ENCODE measurements around the gene KIZ.

The KIZ gene

GRCh38 chr20:21129861-21130260 is 4.0 kb downstream of the KIZ start:
- H3K27ac ChIP-seq = no peak overlapping the region
- TF ChIP-seq CTCF (conservative IDR thresholded peaks at IDR 0.05) = no peak; the same call in 1 of the 2 replicates

GRCh38 chr20:21133404-21133803 is 7.5 kb downstream of the KIZ start:
- no peak overlapping the region for H3K27ac ChIP-seq
- TF ChIP-seq CTCF (conservative IDR thresholded peaks at IDR 0.05) = no peak

GRCh38 chr20:21133917-21134622 is 8.2 kb downstream of the KIZ start:
- H3K27ac ChIP-seq = no peak overlapping the region
- TF ChIP-seq CTCF (conservative IDR thresholded peaks at IDR 0.05) = no peak

- no peak overlapping the region for H3K27ac ChIP-seq
- no peak for TF ChIP-seq CTCF (conservative IDR thresholded peaks at IDR 0.05)
Observed at GRCh38 chr20:21134883-21135493, 9.1 kb downstream of the KIZ start.

- no peak overlapping the region for H3K27ac ChIP-seq
- TF ChIP-seq CTCF (conservative IDR thresholded peaks at IDR 0.05) = no peak
Observed at GRCh38 chr20:21136015-21136732, 10.3 kb downstream of the KIZ start.

- no peak for TF ChIP-seq CTCF (conservative IDR thresholded peaks at IDR 0.05)
- no peak overlapping the region for H3K27ac ChIP-seq
Observed at GRCh38 chr20:21137078-21137477, 11.2 kb downstream of the KIZ start.

GRCh38 chr20:21139881-21140566 is 14.1 kb downstream of the KIZ start:
- TF ChIP-seq CTCF (conservative IDR thresholded peaks at IDR 0.05) = no peak
- H3K27ac ChIP-seq = no peak overlapping the region
